Measurements from ENCODE around the gene SLN. TPM values are rescaled to one million over a fixed set of nuclear protein-coding genes. Genes with fewer than 3 reads are reported as not detected.

SLN gene
- total and polyA plus RNA-seq, 10 of the 15 experiments (the other 5 are each of a cell fraction or from before 2014, with no cell fraction given): 0.39 TPM; not detected in 9

GRCh38 chr11:107679255-107680024 lies 32.4 kb downstream of the SLN start (continued):
- TF ChIP-seq RELB (IDR thresholded peaks at IDR 0.05; ENCODE audit: low read depth) (peak; percentile 89), POLR2A (IDR thresholded peaks at IDR 0.05; ENCODE audit: low read depth, low read length) (no peak), RAD21 (IDR thresholded peaks at IDR 0.05; ENCODE audit: insufficient read depth, low read depth, low read length) (no peak), ESRRA (IDR thresholded peaks at IDR 0.05; ENCODE audit: low read length) (peak; percentile 71), NR2C2 (IDR thresholded peaks at IDR 0.05; ENCODE audit: borderline replicate concordance, control insufficient read depth, insufficient read length, low read depth) (no peak), EP300 (IDR thresholded peaks at IDR 0.05; ENCODE audit: borderline replicate concordance in 1 of 2, control insufficient read depth in 1 of 2, low read depth in 2 of 2, low read length in 2 of 2) (peak; percentile 22 to 90; a peak in 3 of 4 replicates), ZBTB40 (IDR thresholded peaks at IDR 0.05; ENCODE audit: borderline replicate concordance) (no peak; the same call in 1 of the 2 replicates), NFXL1 (IDR thresholded peaks at IDR 0.05; ENCODE audit: borderline replicate concordance) (no peak), TAF1 (IDR thresholded peaks at IDR 0.05; ENCODE audit: borderline replicate concordance, low read depth, low read length) (no peak), RB1 (IDR thresholded peaks at IDR 0.05; ENCODE audit: borderline replicate concordance) (peak; percentile 40; the same call in 1 of the 2 replicates), TCF7 (IDR thresholded peaks at IDR 0.05; ENCODE audit: borderline replicate concordance) (no peak), ZNF24 (IDR thresholded peaks at IDR 0.05) (peak; percentile 70; the same call in 1 of the 2 replicates), RELA (IDR thresholded peaks at IDR 0.05; ENCODE audit: borderline replicate concordance, partially characterized antibody) (no peak), CBX3 (IDR thresholded peaks at IDR 0.05; ENCODE audit: borderline replicate concordance, low read depth) (no peak), FOXK2 (IDR thresholded peaks at IDR 0.05) (no peak), NFYB (IDR thresholded peaks at IDR 0.05; ENCODE audit: insufficient read depth, low read depth, low read length) (no peak), HDAC6 (IDR thresholded peaks at IDR 0.05; ENCODE audit: unreplicated experiment) (no peak), MEF2B (IDR thresholded peaks at IDR 0.05; ENCODE audit: partially characterized antibody, poor library complexity, severe bottlenecking) (peak; percentile 70), ZBTB11 (CRISPR knock-in tag; IDR thresholded peaks at IDR 0.05) (no peak), KDM1A (IDR thresholded peaks at IDR 0.05; ENCODE audit: borderline replicate concordance) (no peak), CREM (IDR thresholded peaks at IDR 0.05; ENCODE audit: low read depth) (no peak)

All from GM12878 (cell line).